ENCODE results near the gene CTDSPL.

Gene CTDSPL

GRCh38 chr3:37963635-37964034 lies 102.0 kb downstream of the CTDSPL start:
- TF ChIP-seq CTCF (IDR thresholded peaks at IDR 0.05; ENCODE audit: insufficient read depth, low read length, poor library complexity, severe bottlenecking): no peak
- Histone ChIP-seq H3K27me3 (replicated peaks; ENCODE audit: control insufficient read depth, insufficient read depth, low read length) (no peaks in the 10 kb centered on the region; the same call in none of the 2 replicates), H3K36me3 (ENCODE audit: control insufficient read depth, insufficient read depth, low read length) (no peaks in the 10 kb centered on the region), H3K4me3 (replicated peaks; ENCODE audit: low read depth, low read length) (no peak overlapping the region)
- DNase-seq (ENCODE audit: extremely low read depth, insufficient read length): no peak

GRCh38 chr3:37964146-37964545 lies 102.5 kb downstream of the CTDSPL start:
- Histone ChIP-seq H3K27me3 (replicated peaks; ENCODE audit: control insufficient read depth, insufficient read depth, low read length) (no peaks in the 10 kb centered on the region; the same call in none of the 2 replicates), H3K4me3 (replicated peaks; ENCODE audit: low read depth, low read length) (no peak overlapping the region), H3K36me3 (ENCODE audit: control insufficient read depth, insufficient read depth, low read length) (no peaks in the 10 kb centered on the region)
- no peak for DNase-seq (ENCODE audit: extremely low read depth, insufficient read length)
- no peak for TF ChIP-seq CTCF (IDR thresholded peaks at IDR 0.05; ENCODE audit: insufficient read depth, low read length, poor library complexity, severe bottlenecking)

DNA sequence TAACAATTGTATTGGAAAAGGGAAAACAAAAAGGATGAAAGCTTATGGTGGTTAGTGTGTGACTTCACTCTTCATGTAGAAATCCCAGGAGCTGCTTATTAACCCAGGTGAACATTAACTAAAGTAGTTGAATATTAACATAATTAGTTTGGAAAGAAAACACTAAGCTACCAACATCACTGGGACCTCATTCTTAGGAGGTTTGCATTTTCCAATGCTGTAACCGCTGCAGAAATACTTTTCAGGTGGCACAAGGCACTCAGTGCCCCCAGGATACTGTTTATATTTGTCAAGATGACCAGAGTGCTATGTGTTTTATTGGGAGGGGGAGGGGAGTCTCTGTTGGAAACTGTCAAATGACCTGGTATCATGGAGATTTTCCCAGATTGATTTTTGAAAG lies 103.0 kb downstream of the CTDSPL start:
- Histone ChIP-seq H3K4me3 (replicated peaks; ENCODE audit: low read depth, low read length) (no peak overlapping the region), H3K27me3 (replicated peaks; ENCODE audit: control insufficient read depth, insufficient read depth, low read length) (no peaks in the 10 kb centered on the region; the same call in none of the 2 replicates), H3K36me3 (ENCODE audit: control insufficient read depth, insufficient read depth, low read length) (no peaks in the 10 kb centered on the region)
- no peak for DNase-seq (ENCODE audit: extremely low read depth, insufficient read length)
- no peak for TF ChIP-seq CTCF (IDR thresholded peaks at IDR 0.05; ENCODE audit: insufficient read depth, low read length, poor library complexity, severe bottlenecking)

DNA sequence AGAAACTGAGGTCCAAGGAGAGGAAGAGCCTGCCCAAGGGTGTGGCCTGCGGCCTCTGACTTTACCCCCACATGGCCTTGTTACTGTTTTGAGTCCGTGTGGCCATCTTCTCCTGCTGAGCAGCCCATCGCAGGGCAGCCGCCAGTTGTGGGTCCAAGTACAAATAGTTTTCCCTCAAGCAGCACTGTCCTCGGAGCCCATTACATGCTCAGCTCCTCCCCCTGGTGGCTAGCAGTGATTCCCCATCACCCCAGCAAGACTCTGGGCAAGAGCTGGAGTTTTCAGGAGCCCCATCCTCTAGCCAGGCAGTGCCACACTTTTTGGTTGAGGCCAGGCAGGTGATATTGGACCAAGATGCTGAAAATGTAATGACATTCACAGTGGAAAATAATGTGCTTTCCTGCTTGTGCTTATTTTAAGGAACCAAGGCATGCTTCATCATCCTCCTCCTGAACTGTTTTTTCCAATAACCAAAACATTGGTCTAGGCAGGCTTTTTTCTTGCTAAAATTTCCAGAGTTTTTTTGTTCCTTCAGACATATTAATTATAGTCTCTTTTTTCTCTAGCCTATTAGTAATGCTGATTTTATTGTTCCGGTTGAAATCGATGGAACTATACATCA lies 105.7 kb downstream of the CTDSPL start:
- H3K27me3 ChIP-seq (replicated peaks; ENCODE audit: control insufficient read depth, insufficient read depth, low read length): no peaks in the 10 kb centered on the region; the same call in none of the 2 replicates
- no peak overlapping the region for H3K4me3 ChIP-seq (replicated peaks; ENCODE audit: low read depth, low read length)
- DNase-seq (ENCODE audit: extremely low read depth, insufficient read length): no peak
- H3K36me3 ChIP-seq (ENCODE audit: control insufficient read depth, insufficient read depth, low read length): no peaks in the 10 kb centered on the region
- TF ChIP-seq CTCF (IDR thresholded peaks at IDR 0.05; ENCODE audit: insufficient read depth, low read length, poor library complexity, severe bottlenecking): peak; percentile 87

- TF ChIP-seq CTCF (IDR thresholded peaks at IDR 0.05; ENCODE audit: insufficient read depth, low read length, poor library complexity, severe bottlenecking): no peak
- no peak for DNase-seq (ENCODE audit: extremely low read depth, insufficient read length)
- Histone ChIP-seq H3K36me3 (ENCODE audit: control insufficient read depth, insufficient read depth, low read length) (no peaks in the 10 kb centered on the region), H3K27me3 (replicated peaks; ENCODE audit: control insufficient read depth, insufficient read depth, low read length) (no peaks in the 10 kb centered on the region; the same call in none of the 2 replicates), H3K4me3 (replicated peaks; ENCODE audit: low read depth, low read length) (no peak overlapping the region)
Measured at GRCh38 chr3:37968199-37968598, 106.5 kb downstream of the CTDSPL start.

Data from GM06990 (cell line).